ENCODE data around the gene ZEB1. TPM values are rescaled to one million over a fixed set of nuclear protein-coding genes. Genes with fewer than 3 reads are reported as not detected.

ZEB1 gene
- total RNA-seq, 1 donor from 2014 or later = 38.8 TPM

DNA sequence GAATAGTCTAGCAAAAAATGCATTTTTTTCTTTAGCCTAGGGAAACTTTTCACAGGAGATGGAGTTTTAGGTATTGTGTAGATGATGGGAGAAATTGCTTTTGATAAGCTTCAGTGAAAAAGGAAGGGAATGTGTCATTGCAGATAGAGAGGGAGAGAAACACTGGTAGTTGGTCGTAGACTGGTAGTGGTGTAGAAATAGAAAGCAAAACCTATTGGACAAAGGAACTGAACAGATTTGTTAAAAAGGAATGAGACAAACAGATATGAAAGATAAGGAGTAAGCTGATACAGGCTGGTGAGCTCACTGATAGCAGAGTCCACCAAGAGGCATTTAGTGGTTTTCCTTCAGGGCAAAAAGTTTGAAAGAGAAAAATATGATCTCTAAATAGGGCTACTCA is 94.3 kb downstream of the ZEB1 start:
- H3K4me3 ChIP-seq = no peak overlapping the region
- TF ChIP-seq EZH2phosphoT487 (IDR thresholded peaks at IDR 0.05) (no peak), EZH2 (IDR thresholded peaks at IDR 0.05) (no peak)
- TF ChIP-seq, protein P1, sequence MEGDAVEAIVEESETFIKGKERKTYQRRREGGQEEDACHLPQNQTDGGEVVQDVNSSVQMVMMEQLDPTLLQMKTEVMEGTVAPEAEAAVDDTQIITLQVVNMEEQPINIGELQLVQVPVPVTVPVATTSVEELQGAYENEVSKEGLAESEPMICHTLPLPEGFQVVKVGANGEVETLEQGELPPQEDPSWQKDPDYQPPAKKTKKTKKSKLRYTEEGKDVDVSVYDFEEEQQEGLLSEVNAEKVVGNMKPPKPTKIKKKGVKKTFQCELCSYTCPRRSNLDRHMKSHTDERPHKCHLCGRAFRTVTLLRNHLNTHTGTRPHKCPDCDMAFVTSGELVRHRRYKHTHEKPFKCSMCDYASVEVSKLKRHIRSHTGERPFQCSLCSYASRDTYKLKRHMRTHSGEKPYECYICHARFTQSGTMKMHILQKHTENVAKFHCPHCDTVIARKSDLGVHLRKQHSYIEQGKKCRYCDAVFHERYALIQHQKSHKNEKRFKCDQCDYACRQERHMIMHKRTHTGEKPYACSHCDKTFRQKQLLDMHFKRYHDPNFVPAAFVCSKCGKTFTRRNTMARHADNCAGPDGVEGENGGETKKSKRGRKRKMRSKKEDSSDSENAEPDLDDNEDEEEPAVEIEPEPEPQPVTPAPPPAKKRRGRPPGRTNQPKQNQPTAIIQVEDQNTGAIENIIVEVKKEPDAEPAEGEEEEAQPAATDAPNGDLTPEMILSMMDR (IDR thresholded peaks at IDR 0.05) = no peak
- H3K36me3 ChIP-seq = no peaks in the 10 kb centered on the region
- H2AFZ ChIP-seq (replicated peaks) = no peak overlapping the region
- H3K27ac ChIP-seq = no peak overlapping the region
- Mint-ChIP-seq H3K9me3 (peaks cover 23% of the 10 kb centered on the region), H3K4me1 (no peaks in the 10 kb centered on the region), H3K36me3 (peaks cover 25% of the 10 kb centered on the region), H3K27ac (no peak overlapping the region), H3K27me3 (ENCODE audit: insufficient read depth, low read depth) (no peaks in the 10 kb centered on the region), H3K4me3 (no peak overlapping the region)
- H4K20me1 ChIP-seq (ENCODE audit: low read depth) = peaks cover 22% of the 10 kb centered on the region
- H3K4me2 ChIP-seq = no peak overlapping the region
- no peak for DNase-seq (ENCODE audit: low spot score)
- peaks cover 15% of the 10 kb centered on the region for H3K79me2 ChIP-seq (ENCODE audit: low read depth)
- no peaks in the 10 kb centered on the region for H3K27me3 ChIP-seq
- no peak overlapping the region for H3K9ac ChIP-seq
- H3K4me1 ChIP-seq = no peaks in the 10 kb centered on the region
- H3K9me3 ChIP-seq (ENCODE audit: low read depth) = peaks cover 7% of the 10 kb centered on the region
- no peaks in the 10 kb centered on the region for H3F3A ChIP-seq (ENCODE audit: low read depth)

DNA sequence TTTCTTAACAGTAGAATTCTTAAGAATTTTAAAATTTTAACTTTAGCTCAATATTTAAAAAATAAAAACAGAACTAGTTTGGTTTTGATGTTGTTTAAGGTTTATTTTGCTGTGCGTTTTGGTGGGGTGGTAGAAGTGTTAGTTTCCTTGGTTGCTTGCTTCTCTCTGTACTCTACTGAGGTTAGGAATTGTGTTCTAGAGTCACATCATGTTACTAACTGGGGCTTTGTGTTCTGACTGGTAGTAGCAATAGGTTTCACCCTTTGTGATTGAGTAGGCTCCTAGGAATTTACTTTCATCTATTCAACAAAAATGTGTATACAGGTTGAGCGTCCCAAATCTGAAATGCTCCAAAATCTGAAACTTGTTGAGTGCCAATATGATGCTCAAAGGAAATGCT is 99.5 kb downstream of the ZEB1 start:
- Histone ChIP-seq H3K4me1 (no peaks in the 10 kb centered on the region), H3K9me3 (ENCODE audit: low read depth) (no peaks in the 10 kb centered on the region), H4K20me1 (ENCODE audit: low read depth) (peaks cover 27% of the 10 kb centered on the region), H3K4me3 (no peak overlapping the region), H3K4me2 (no peak overlapping the region), H3F3A (ENCODE audit: low read depth) (no peaks in the 10 kb centered on the region), H3K27ac (no peak overlapping the region), H3K27me3 (no peaks in the 10 kb centered on the region), H3K9ac (no peak overlapping the region), H2AFZ (replicated peaks) (no peak overlapping the region), H3K79me2 (ENCODE audit: low read depth) (peaks cover 9% of the 10 kb centered on the region), H3K36me3 (no peaks in the 10 kb centered on the region)
- TF ChIP-seq, protein P1 (IDR thresholded peaks at IDR 0.05) = no peak
- TF ChIP-seq EZH2phosphoT487 (IDR thresholded peaks at IDR 0.05) (no peak), EZH2 (IDR thresholded peaks at IDR 0.05) (no peak)
- Mint-ChIP-seq H3K27me3 (ENCODE audit: insufficient read depth, low read depth) (no peaks in the 10 kb centered on the region), H3K36me3 (peaks cover 18% of the 10 kb centered on the region), H3K9me3 (peaks cover 8% of the 10 kb centered on the region), H3K4me1 (peaks cover 5% of the 10 kb centered on the region), H3K27ac (no peak overlapping the region), H3K4me3 (no peak overlapping the region)
- no peak for DNase-seq (ENCODE audit: low spot score)

DNA sequence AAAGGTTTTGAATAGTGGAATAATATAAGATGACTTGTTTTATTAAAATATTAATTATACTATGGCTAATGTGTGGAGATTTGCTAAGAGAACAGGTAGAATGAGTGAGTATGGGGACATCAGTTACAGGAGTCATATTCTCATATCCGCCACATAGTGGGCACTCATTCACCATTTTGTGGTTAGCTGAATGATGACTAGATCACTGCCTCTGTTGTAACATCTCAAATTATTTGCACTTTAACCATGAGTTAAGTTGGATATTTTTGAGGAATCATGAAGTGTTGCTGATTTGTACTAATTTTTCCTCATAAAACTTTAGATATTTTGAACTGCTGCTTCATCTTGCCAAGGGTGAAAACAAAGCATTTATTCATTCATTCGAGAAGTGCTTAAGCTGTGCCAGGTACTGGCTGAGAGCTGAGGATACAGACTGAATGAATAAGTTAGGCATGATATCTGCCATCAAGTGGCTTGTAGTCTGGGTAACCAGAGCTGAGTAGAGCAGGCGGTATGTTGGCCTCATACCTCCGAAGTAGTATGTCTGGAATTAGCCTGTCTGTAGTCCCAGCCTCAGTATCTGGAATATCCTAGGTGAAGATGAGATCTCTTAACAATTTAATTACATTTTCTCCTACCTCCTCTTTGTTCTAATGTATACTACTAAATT is 100.5 kb downstream of the ZEB1 start:
- no peaks in the 10 kb centered on the region for H3K27me3 Mint-ChIP-seq (ENCODE audit: insufficient read depth, low read depth)
- peaks cover 15% of the 10 kb centered on the region for H3K36me3 Mint-ChIP-seq
- no peak for DNase-seq (ENCODE audit: low spot score)
- no peak overlapping the region for H3K9ac ChIP-seq
- H3K4me2 ChIP-seq = no peak overlapping the region
- peaks cover 27% of the 10 kb centered on the region for H4K20me1 ChIP-seq (ENCODE audit: low read depth)
- H3K79me2 ChIP-seq (ENCODE audit: low read depth) = peaks cover 9% of the 10 kb centered on the region
- H2AFZ ChIP-seq (replicated peaks) = no peak overlapping the region
- TF ChIP-seq, protein P1 (IDR thresholded peaks at IDR 0.05) = no peak
- no peak for TF ChIP-seq EZH2 (IDR thresholded peaks at IDR 0.05)
- TF ChIP-seq EZH2phosphoT487 (IDR thresholded peaks at IDR 0.05) = no peak
- H3K36me3 ChIP-seq = no peaks in the 10 kb centered on the region
- peaks cover 11% of the 10 kb centered on the region for H3K9me3 Mint-ChIP-seq
- no peak overlapping the region for H3K4me3 ChIP-seq
- no peaks in the 10 kb centered on the region for H3F3A ChIP-seq (ENCODE audit: low read depth)
- no peaks in the 10 kb centered on the region for H3K4me1 ChIP-seq
- H3K27ac ChIP-seq = no peak overlapping the region
- no peak overlapping the region for H3K27ac Mint-ChIP-seq
- H3K4me1 Mint-ChIP-seq = peaks cover 5% of the 10 kb centered on the region
- no peaks in the 10 kb centered on the region for H3K9me3 ChIP-seq (ENCODE audit: low read depth)
- no peaks in the 10 kb centered on the region for H3K27me3 ChIP-seq
- no peak overlapping the region for H3K4me3 Mint-ChIP-seq

Measured in neural progenitor cell (in vitro differentiated cells).